MG63 (cell line): Measurements from ENCODE around the gene CLEC16A. TPM values are rescaled to one million over a fixed set of nuclear protein-coding genes. Genes with fewer than 3 reads are reported as not detected.
A peak's percentile ranks its signal among the peaks of the same experiment; 100 is the strongest.
"Not testable (repeated sequence)": the region's sequence is repeated elsewhere in the genome, so short reads cannot be mapped to it uniquely, and the experiment has no call there.

Source experiments
- DNase-seq: peaks from one replicate; pipeline ENCODE4 v3.0.0-alpha.2; 2020
- H3K27me3 ChIP-seq: fragments of 250-450 bp; sonication (Bioruptor Pico); 2 replicates; pipeline ENCODE4 v1.5.1; 2020; ENCODE audit warnings: mild to moderate bottlenecking, moderate library complexity
- H3K36me3 ChIP-seq: fragments of 250-450 bp; sonication (Bioruptor Pico); 2 replicates; pipeline ENCODE4 v1.5.1; 2020; ENCODE audit warnings: mild to moderate bottlenecking, moderate library complexity
- H3K4me3 ChIP-seq: fragments of 250-450 bp; sonication (Bioruptor Pico); 2 replicates; pipeline ENCODE4 v1.5.1; 2020; ENCODE audit warnings: mild to moderate bottlenecking, moderate library complexity
- H3K9me3 ChIP-seq: fragments of 250-450 bp; sonication (Bioruptor Pico); 2 replicates; pipeline ENCODE4 v1.5.1; 2020; ENCODE audit warnings: mild to moderate bottlenecking, moderate library complexity
- total RNA-seq: library from RNA; depleted of rRNA; stranded (reverse); fragments of >200 nt; shearing (Covaris generic); gene quantifications from 2 replicates; pipeline ENCODE4 v1.2.3, GENCODE V29; 2014; ENCODE audit warnings: low replicate concordance

CLEC16A gene
- total RNA-seq, 1 experiment from 2014 or later, result 11.5 TPM

DNA sequence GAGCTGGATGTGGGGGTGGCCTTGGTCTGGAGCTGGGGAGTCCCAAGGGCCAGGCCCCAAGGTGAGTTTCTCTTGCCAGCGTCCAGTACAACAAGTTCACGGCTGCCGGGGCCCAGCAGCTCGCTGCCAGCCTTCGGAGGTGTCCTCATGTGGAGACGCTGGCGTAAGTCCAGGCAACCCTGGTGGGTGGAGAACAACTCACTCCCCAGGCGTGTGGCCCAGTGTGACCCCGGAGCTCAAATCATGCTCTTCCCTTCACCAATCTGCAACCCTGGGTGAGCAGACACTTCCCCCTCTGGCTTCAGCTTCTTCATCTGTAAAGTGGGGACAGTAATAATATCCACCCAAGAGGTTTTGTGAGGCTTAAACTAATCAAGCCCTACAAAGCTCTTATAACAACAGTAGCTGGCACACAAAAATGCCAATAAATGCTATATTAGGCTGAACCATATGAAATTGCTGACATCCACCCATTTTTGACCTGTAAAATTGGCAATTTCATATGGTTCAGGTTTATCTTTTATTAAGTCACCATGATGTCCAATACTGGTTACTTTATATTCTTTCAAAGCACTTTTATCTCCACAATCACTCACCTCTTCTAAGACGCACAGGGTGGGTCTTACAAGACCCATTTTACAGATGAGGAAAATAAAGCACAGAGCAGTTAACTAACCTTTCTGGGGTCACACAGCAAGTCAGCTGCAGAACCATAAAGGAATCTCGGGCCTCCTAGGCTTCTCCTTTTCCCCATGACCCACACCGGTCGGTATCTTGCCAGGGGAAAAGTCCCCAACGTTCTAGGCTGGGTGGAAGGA is 21.8 kb upstream of the CLEC16A start:
- peak; percentile 55 for DNase-seq
- Histone ChIP-seq H3K9me3 (no peaks in the 10 kb centered on the region), H3K36me3 (peaks cover 20% of the 10 kb centered on the region), H3K27me3 (no peaks in the 10 kb centered on the region), H3K4me3 (no peak overlapping the region)

DNA sequence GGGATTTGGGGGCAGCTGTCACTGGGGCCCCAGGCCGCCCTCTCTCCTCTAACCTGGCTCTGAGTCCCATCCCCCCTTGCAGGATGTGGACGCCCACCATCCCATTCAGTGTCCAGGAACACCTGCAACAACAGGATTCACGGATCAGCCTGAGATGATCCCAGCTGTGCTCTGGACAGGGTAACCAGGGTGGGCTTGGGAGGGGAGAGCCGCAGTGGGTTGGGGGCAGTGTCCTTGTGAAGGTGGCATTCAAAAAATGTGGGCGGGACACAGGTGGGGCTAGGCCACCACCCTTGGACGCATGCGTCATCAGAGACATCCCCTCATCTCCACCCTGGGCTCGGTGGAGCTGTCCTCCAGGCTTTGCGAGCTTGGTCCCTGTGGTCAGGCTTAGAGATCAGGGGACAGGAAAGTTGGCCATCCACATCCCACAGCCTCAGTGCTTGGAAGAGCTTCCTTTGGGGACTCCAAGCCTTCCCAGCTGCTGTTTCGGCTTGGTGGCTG is 21.2 kb upstream of the CLEC16A start:
- Histone ChIP-seq H3K27me3 (no peaks in the 10 kb centered on the region), H3K9me3 (no peaks in the 10 kb centered on the region), H3K4me3 (no peak overlapping the region), H3K36me3 (peaks cover 27% of the 10 kb centered on the region)
- no peak for DNase-seq

GRCh38 chr16:10923650-10924214 is 20.6 kb upstream of the CLEC16A start:
- H3K27me3 ChIP-seq, result no peaks in the 10 kb centered on the region
- DNase-seq, result peak; percentile 77
- peaks cover 31% of the 10 kb centered on the region for H3K36me3 ChIP-seq
- no peak overlapping the region for H3K4me3 ChIP-seq
- H3K9me3 ChIP-seq, result no peaks in the 10 kb centered on the region

GRCh38 chr16:10925285-10925684 is 19.1 kb upstream of the CLEC16A start:
- not testable (repeated sequence) for DNase-seq

GRCh38 chr16:10926094-10926493 is 18.3 kb upstream of the CLEC16A start:
- DNase-seq, result no peak
- Histone ChIP-seq H3K27me3 (no peaks in the 10 kb centered on the region), H3K4me3 (no peak overlapping the region), H3K36me3 (peaks cover 39% of the 10 kb centered on the region), H3K9me3 (no peaks in the 10 kb centered on the region)

More at GRCh38 chr16:10925285-10925684, 19.1 kb upstream of the CLEC16A start:
- H3K9me3 ChIP-seq, H3K27me3 ChIP-seq, H3K4me3 ChIP-seq: not testable (repeated sequence)
- H3K36me3 ChIP-seq, result peaks cover 39% of the 10 kb centered on the region

GRCh38 chr16:10926867-10927266 is 17.5 kb upstream of the CLEC16A start:
- Histone ChIP-seq H3K4me3 (no peak overlapping the region), H3K27me3 (no peaks in the 10 kb centered on the region), H3K9me3 (no peaks in the 10 kb centered on the region), H3K36me3 (peaks cover 46% of the 10 kb centered on the region)
- DNase-seq, result no peak

DNA sequence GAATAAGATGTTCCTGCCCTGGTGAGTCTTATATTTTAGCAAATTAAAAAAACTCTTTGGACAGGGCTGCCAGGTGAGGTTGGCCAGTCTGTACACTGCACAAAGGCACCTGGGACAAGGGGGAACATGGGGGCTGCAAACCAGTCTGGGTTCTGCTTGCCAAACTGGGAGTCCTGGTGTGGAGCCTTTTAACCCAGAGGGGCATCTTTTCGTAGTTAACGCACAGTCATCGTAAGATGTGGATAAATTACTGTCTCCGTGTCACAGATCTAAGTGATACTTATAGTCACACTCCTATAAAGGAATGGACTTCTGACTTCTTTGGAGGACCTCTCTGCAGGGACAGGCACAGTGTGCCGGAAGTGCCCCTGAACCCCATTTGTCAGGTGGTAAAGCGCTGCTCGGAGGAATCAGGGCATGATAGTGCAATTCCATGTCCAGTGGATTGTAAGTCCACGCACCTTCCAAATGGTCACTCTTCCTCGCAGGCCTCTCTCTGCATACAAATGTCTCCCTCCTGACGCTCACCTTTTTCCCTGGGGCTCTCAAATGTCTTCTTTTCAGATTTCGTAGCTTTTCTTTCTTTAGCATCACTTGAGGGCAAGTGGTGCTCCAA is 16.8 kb upstream of the CLEC16A start:
- Histone ChIP-seq H3K36me3 (peaks cover 50% of the 10 kb centered on the region), H3K9me3 (no peaks in the 10 kb centered on the region), H3K4me3 (no peak overlapping the region), H3K27me3 (no peaks in the 10 kb centered on the region)
- DNase-seq, result no peak

- H3K36me3 ChIP-seq, result peaks cover 65% of the 10 kb centered on the region
- H3K27me3 ChIP-seq, H3K9me3 ChIP-seq, DNase-seq, H3K4me3 ChIP-seq: not testable (repeated sequence)
These were observed 15.3 kb upstream of the CLEC16A start for GRCh38 chr16:10929097-10929496.

GRCh38 chr16:10929853-10930754 is 14.3 kb upstream of the CLEC16A start:
- no peaks in the 10 kb centered on the region for H3K27me3 ChIP-seq
- H3K4me3 ChIP-seq, result no peak overlapping the region
- H3K9me3 ChIP-seq, result no peaks in the 10 kb centered on the region
- DNase-seq, result peak; percentile 89
- H3K36me3 ChIP-seq, result peaks cover 66% of the 10 kb centered on the region

GRCh38 chr16:10930755-10931093 is 13.6 kb upstream of the CLEC16A start:
- Histone ChIP-seq H3K27me3 (no peaks in the 10 kb centered on the region), H3K4me3 (no peak overlapping the region), H3K36me3 (peaks cover 60% of the 10 kb centered on the region), H3K9me3 (no peaks in the 10 kb centered on the region)
- DNase-seq, result no peak

GRCh38 chr16:10931134-10931533 is 13.2 kb upstream of the CLEC16A start:
- no peaks in the 10 kb centered on the region for H3K9me3 ChIP-seq
- no peaks in the 10 kb centered on the region for H3K27me3 ChIP-seq
- H3K4me3 ChIP-seq, result no peak overlapping the region
- H3K36me3 ChIP-seq, result peaks cover 56% of the 10 kb centered on the region
- DNase-seq, result no peak

DNA sequence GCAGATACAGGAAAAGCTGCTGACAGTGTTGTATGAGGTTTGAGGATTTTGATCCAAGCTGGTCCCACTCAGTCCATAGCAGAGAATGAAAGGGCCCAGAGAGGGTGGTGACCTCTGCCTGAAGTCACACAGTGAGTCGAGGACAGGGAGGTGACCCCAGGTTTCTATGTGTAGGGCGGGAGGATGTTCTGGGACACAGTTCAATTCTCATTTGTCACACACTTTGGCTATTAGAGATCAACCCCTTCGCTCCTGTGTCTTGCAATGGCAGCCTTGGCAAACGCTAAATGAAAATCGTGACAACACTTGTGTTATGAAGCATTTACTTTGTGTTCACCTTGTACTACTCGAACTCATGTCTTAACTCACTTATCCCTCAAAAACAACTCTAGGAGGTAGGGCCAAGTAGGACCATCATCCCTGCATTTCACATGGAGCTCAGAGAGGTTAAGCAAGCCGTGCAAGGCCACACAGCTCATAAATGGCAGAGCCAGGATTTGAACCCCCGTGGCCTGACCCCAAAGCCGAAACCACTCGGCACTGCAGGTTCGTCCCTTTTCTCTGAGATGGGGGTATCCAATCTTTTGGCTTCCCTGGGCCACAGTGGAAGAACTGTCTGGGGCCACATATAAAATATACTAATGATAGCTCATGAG is 12.3 kb upstream of the CLEC16A start:
- Histone ChIP-seq H3K4me3 (no peak overlapping the region), H3K36me3 (peaks cover 59% of the 10 kb centered on the region), H3K27me3 (no peaks in the 10 kb centered on the region), H3K9me3 (no peaks in the 10 kb centered on the region)
- DNase-seq, result no peak

DNA sequence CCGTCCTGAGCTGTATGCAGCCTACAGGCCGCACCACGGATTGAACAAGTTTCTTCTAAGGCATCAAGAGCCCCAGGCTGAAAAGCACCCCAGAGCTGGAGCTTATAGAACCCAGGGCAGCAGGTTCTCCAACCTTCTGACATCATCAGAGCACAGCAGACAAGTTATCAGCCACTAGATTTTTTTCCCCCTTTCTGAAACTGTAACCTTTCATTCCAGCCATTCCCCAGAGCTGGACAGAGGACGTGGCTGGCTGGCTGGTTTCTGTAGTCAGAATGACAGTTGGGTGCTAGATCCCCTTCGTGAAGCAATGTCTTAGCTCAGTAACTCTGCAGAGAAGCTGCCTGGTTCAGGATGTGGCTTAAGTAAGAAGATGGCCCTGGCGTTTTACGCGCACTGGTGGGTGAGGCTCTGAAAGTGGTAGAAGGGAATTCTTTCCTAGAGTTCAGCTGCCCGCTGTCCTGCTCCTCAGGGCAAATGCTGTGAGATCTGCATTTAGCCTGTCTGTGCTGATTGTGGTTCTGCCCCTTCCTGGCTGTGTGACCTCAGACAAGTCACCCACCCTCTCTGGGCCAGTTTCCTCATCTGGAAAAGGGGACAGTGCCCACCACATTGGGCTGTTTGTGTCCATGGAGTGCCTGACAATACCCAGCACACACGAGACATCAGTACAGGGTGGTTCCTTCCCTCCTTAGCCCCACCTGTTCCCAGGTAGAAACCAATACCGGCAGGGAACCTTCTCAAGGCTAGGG is 11.2 kb upstream of the CLEC16A start:
- H3K36me3 ChIP-seq, result peaks cover 55% of the 10 kb centered on the region
- H3K4me3 ChIP-seq, result no peak overlapping the region
- no peaks in the 10 kb centered on the region for H3K27me3 ChIP-seq
- no peaks in the 10 kb centered on the region for H3K9me3 ChIP-seq
- no peak for DNase-seq

GRCh38 chr16:10933865-10934264 is 10.5 kb upstream of the CLEC16A start:
- no peaks in the 10 kb centered on the region for H3K9me3 ChIP-seq
- H3K4me3 ChIP-seq, result no peak overlapping the region
- no peak for DNase-seq
- H3K36me3 ChIP-seq, result peaks cover 55% of the 10 kb centered on the region
- no peaks in the 10 kb centered on the region for H3K27me3 ChIP-seq

DNA sequence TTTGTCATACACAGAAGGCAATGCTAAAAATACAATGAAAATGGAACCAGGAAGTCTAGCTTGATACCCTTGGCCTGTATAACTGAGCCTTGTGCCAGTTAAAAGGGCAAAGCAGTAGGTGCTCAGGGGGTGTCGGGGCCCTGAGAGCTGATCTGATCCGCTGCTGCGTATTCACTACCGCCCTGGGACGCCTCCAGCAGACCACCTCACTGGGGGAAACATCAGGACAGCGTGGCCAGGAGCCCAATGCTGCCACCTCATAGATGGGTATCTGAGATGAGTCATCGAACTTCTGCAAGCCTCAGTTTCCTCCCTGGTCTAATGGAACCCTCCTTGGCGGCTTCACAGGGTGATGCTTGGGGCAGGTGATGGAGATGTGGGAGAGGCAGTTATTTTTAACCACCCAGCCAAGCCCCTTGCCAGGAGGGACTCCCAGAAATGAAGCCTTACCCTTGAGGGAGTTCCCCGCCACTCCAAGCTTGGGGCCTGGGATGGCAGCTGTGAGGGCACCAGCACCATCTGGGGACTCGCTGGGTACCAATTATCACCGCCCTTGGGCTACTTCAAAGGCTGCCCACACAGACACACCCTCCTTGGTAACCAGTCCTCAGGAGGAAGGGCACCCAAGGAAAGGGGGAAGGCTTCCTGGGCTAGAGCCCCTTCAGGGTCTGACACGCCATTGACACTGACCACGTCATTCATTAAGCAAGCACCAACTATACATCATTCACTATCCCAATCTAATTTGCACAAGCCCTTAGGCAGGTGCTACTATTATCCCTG is 9.8 kb upstream of the CLEC16A start:
- Histone ChIP-seq H3K4me3 (no peak overlapping the region), H3K36me3 (peaks cover 55% of the 10 kb centered on the region), H3K9me3 (no peaks in the 10 kb centered on the region), H3K27me3 (no peaks in the 10 kb centered on the region)
- DNase-seq, result no peak
